Endothelial cell of umbilical vein (primary cell): ENCODE data around the gene PRKCB.

Experiments
- EZH2 ChIP-seq: IDR thresholded peaks from 2 replicates; pipeline ENCODE4 v1.6.1; 2012; ENCODE audit warnings: borderline replicate concordance, low read depth, mild to moderate bottlenecking, moderate library complexity, low read length, inconsistent platforms; ENCODE audit not compliant: severe bottlenecking
- GATA2 ChIP-seq: IDR thresholded peaks from 2 replicates; pipeline ENCODE4 v1.7.0; 2011; ENCODE audit warnings: low read depth, mild to moderate bottlenecking, moderate library complexity, mixed read lengths, low read length; ENCODE audit not compliant: insufficient read length, insufficient read depth
- POLR2A ChIP-seq: IDR thresholded peaks from 2 replicates; pipeline ENCODE4 v1.6.1; 2012; ENCODE audit warnings: low read depth, mild to moderate bottlenecking, control low read depth, low read length
- POLR2AphosphoS5 ChIP-seq: IDR thresholded peaks from 2 replicates; pipeline ENCODE4 v1.6.1; 2012; ENCODE audit warnings: low read depth, mild to moderate bottlenecking, control low read depth, low read length, moderate library complexity; ENCODE audit not compliant: insufficient read depth
- TF ChIP-seq, protein P1 (sequence below), 2 donors: IDR thresholded peaks; 1 replicate in 1 of 2; 2 replicates in 1 of 2; pipeline ENCODE4 v1.5.1; 2011; ENCODE audit warnings: low read length in 2 of 2, mild to moderate bottlenecking in 2 of 2, moderate library complexity in 2 of 2, control low read depth in 1 of 2, inconsistent platforms in 1 of 2, low read depth in 1 of 2; ENCODE audit not compliant: insufficient read depth in 1 of 2; ENCODE audit errors: extremely low read depth in 1 of 2

DNA sequence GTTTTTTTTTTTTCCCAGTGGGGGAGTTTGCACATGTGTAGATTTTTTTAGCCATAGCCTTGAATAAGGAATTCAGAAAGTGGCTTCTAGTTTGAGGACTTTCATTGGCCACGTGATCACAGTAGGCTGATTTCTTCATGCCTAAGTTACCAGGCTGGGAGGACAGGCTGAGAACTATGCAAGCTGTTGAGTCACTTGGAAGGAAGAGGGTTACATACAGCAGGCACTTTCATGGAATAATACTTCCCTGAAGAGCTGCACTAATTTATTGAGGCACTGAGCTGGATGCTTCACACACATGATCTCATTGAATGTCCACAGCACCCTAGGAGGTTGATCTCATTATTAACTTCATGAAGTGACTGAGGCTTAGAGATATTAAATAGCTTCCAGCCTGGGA lies 22.8 kb downstream of the PRKCB start:
- TF ChIP-seq, protein P1, sequence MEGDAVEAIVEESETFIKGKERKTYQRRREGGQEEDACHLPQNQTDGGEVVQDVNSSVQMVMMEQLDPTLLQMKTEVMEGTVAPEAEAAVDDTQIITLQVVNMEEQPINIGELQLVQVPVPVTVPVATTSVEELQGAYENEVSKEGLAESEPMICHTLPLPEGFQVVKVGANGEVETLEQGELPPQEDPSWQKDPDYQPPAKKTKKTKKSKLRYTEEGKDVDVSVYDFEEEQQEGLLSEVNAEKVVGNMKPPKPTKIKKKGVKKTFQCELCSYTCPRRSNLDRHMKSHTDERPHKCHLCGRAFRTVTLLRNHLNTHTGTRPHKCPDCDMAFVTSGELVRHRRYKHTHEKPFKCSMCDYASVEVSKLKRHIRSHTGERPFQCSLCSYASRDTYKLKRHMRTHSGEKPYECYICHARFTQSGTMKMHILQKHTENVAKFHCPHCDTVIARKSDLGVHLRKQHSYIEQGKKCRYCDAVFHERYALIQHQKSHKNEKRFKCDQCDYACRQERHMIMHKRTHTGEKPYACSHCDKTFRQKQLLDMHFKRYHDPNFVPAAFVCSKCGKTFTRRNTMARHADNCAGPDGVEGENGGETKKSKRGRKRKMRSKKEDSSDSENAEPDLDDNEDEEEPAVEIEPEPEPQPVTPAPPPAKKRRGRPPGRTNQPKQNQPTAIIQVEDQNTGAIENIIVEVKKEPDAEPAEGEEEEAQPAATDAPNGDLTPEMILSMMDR (IDR thresholded peaks at IDR 0.05; ENCODE audit: extremely low read depth in 1 of 2, insufficient read depth in 1 of 2, low read depth in 1 of 2, low read length in 2 of 2) = no peak
- no peak for TF ChIP-seq POLR2A
- TF ChIP-seq EZH2 = no peak
- no peak for TF ChIP-seq POLR2AphosphoS5
- no peak for TF ChIP-seq GATA2
